Activated naive CD8-positive, alpha-beta T cell treated with anti-CD3 and anti-CD28 coated beads for 36 hours (primary cell): ENCODE data around the gene RAB6C. TPM values are rescaled to one million over a fixed set of nuclear protein-coding genes. Genes with fewer than 3 reads are reported as not detected.
"Not testable (repeated sequence)": the region's sequence is repeated elsewhere in the genome, so short reads cannot be mapped to it uniquely, and the experiment has no call there.

ENCODE experiments used
- DNase-seq: peaks from one replicate; pipeline ENCODE4 v3.0.0; 2021
- H3K27ac Mint-ChIP-seq: one replicate; pipeline ENCODE4 v1.8.0; 2022; ENCODE audit warnings: mild to moderate bottlenecking, moderate library complexity, mixed read lengths
- H3K27me3 Mint-ChIP-seq: one replicate; pipeline ENCODE4 v1.8.0; 2022; ENCODE audit warnings: mild to moderate bottlenecking, mixed read lengths
- H3K36me3 Mint-ChIP-seq: one replicate; pipeline ENCODE4 v1.8.0; 2021; ENCODE audit warnings: mild to moderate bottlenecking, mixed read lengths
- H3K4me1 Mint-ChIP-seq: one replicate; pipeline ENCODE4 v1.8.0; 2021; ENCODE audit warnings: mixed read lengths
- H3K4me3 Mint-ChIP-seq: one replicate; pipeline ENCODE4 v1.8.0; 2022; ENCODE audit warnings: mild to moderate bottlenecking, moderate library complexity, mixed read lengths
- H3K9me3 Mint-ChIP-seq: one replicate; pipeline ENCODE4 v1.8.0; 2022; ENCODE audit warnings: mixed read lengths
- total RNA-seq, 2 experiments: library from RNA; stranded (reverse); gene quantifications; one replicate each; pipeline ENCODE4 v1.2.3, GENCODE V29; 2021

Gene RAB6C
- total RNA-seq, 2 experiments from 2014 or later, result not detected

DNA sequence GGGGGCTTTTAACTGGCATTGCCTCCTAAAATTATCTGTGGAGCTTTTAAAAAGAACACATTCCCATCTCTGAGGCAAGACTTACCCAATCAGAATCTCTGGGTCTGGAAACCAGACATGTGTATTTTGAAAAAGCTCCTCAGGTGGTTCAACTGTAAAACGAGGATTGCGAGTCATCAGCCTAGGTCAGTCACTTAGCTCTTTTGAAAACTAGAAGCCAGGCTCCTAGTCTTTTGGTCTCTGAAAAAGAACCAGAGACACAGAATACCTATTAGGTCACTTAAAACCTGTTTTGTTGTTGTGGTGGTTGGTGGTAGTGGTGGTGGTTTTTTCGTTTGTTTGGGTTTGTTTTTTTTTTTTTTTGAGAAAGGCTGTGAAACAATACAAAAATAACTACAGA is 2.5 kb upstream of the RAB6C start:
- H3K27me3 Mint-ChIP-seq, result peaks cover 67% of the 10 kb centered on the region
- H3K4me1 Mint-ChIP-seq, H3K4me3 Mint-ChIP-seq, H3K27ac Mint-ChIP-seq, H3K9me3 Mint-ChIP-seq, DNase-seq, H3K36me3 Mint-ChIP-seq: not testable (repeated sequence)

DNA sequence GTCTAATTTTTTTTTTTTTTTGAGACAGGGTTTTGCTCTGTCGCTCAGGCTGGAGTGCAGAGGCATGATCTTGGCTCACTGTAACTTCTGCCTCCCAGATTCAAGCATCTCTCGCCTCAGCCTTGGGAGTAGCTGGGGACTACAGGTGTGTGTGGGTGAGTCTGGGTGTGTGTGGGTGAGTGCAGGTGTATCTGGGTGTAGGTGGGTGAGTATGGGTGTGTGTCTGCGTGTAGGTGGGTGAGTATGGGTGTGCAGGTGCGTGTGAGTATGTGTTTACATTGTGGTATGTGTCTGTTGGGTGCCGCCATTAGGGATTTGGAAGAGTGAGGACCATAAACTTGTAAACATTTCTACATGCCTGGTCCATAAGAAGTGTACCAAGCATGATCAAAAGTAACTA is 1.5 kb upstream of the RAB6C start:
- H3K27me3 Mint-ChIP-seq, result peaks cover 77% of the 10 kb centered on the region
- no peak overlapping the region for H3K4me3 Mint-ChIP-seq
- no peaks in the 10 kb centered on the region for H3K36me3 Mint-ChIP-seq
- H3K27ac Mint-ChIP-seq, result no peak overlapping the region
- peaks cover 2% of the 10 kb centered on the region for H3K9me3 Mint-ChIP-seq
- no peak for DNase-seq
- H3K4me1 Mint-ChIP-seq, result peaks cover 5% of the 10 kb centered on the region

DNA sequence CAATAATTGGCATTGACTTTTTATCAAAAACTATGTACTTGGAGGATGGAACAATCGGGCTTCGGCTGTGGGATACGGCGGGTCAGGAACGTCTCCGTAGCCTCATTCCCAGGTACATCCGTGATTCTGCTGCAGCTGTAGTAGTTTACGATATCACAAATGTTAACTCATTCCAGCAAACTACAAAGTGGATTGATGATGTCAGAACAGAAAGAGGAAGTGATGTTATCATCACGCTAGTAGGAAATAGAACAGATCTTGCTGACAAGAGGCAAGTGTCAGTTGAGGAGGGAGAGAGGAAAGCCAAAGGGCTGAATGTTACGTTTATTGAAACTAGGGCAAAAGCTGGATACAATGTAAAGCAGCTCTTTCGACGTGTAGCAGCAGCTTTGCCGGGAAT is 780 bp downstream of the RAB6C start:
- Mint-ChIP-seq H3K4me3 (peak overlapping the region; percentile 12), H3K27me3 (peaks cover 71% of the 10 kb centered on the region)
- DNase-seq, H3K36me3 Mint-ChIP-seq, H3K9me3 Mint-ChIP-seq, H3K27ac Mint-ChIP-seq, H3K4me1 Mint-ChIP-seq: not testable (repeated sequence)

DNA sequence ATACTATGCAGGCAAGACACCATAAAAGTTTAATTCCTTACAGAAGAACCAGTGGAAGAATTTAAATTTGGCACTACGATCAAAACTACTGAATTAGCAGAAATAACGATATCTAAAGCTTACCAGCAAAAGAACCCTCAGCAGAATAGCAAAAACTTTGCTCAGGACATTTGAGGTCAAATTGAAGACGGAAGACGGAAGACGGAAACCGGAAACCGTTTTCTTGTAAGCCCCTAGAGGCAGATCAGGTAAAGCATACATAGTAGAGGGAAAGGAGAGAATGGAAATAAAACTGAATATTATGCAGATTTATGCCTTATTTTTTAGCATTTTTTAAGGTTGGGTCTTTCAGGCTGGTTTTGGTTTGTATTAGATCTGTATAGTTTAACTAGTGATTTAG is 2.2 kb downstream of the RAB6C start:
- peaks cover 67% of the 10 kb centered on the region for H3K27me3 Mint-ChIP-seq
- DNase-seq, H3K4me1 Mint-ChIP-seq, H3K9me3 Mint-ChIP-seq, H3K36me3 Mint-ChIP-seq, H3K27ac Mint-ChIP-seq, H3K4me3 Mint-ChIP-seq: not testable (repeated sequence)

DNA sequence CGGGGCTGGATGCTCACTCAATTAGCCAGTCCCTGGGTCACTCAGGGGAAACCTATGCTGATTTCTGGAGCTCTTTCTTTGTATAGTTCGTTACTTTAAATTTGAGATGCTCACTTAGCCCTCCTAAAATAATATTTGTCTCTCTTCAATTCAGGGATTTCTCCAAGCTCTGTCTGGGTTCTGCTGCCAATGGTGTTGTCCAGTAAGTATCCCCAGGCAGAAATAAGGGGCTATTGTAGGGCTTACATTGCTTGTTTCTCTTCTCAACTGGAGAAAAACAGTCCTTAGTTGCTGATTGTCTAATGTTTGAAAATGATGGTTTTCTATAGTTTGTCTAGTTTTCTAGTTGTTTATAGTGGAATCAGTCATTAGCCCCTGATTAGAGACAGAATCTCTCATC is 5.0 kb downstream of the RAB6C start:
- peaks cover 60% of the 10 kb centered on the region for H3K27me3 Mint-ChIP-seq
- H3K4me1 Mint-ChIP-seq, result peaks cover 2% of the 10 kb centered on the region
- H3K27ac Mint-ChIP-seq, result no peak overlapping the region
- no peak for DNase-seq
- peaks cover 5% of the 10 kb centered on the region for H3K9me3 Mint-ChIP-seq
- H3K4me3 Mint-ChIP-seq, result no peak overlapping the region
- H3K36me3 Mint-ChIP-seq, result no peaks in the 10 kb centered on the region

DNA sequence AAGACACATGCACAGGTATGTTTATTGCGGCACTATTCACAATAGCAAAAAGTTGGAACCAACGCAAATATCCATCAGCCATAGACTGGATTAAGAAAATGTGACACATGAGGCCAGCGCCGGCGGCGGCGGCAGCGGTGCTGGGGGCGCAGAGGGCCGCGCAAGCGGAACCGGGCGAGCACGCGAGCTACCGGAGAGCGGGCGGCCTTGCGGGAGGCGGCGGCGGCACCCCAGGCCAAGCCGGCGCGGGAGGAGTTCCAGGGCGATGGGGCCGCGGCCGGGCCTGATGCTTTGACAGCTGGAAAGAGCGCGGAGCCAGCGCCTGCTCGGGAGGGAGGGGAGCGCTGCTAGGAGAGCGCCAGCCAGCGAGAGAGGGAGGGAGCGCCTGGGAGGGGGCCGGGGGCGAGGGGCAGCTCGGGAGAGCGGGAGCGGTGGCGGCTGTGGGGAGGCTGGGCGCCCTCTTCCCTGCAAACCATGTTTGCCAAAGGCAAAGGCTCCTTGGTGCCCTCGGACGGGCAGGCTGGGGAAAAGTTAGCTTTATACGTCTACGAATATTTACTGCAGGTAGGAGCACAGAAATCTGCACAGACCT is 13.0 kb downstream of the RAB6C start:
- H3K9me3 Mint-ChIP-seq, H3K4me3 Mint-ChIP-seq, H3K27ac Mint-ChIP-seq, H3K36me3 Mint-ChIP-seq, H3K4me1 Mint-ChIP-seq, DNase-seq: not testable (repeated sequence)
- peaks cover 70% of the 10 kb centered on the region for H3K27me3 Mint-ChIP-seq

DNA sequence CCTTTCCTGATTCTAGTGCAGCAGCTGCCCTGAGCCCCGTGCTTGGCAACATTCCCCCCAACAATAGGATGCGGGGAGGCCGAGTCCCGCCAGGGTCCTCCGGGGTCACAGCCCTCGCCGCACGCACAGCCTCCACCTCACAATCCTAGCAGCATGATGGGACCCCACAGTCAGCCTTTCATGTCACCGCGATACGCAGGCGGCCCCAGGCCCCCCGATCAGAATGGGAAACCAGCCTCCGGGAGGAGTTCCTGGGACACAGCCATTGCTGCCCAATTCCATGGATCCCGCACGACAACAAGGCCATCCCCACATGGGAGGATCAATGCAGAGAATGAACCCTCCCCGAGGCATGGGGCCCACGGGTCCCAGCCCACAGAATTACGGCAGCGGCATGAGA is 13.7 kb downstream of the RAB6C start:
- H3K9me3 Mint-ChIP-seq, H3K4me1 Mint-ChIP-seq, H3K36me3 Mint-ChIP-seq, H3K27ac Mint-ChIP-seq, H3K4me3 Mint-ChIP-seq, DNase-seq: not testable (repeated sequence)
- H3K27me3 Mint-ChIP-seq, result peaks cover 75% of the 10 kb centered on the region

DNA sequence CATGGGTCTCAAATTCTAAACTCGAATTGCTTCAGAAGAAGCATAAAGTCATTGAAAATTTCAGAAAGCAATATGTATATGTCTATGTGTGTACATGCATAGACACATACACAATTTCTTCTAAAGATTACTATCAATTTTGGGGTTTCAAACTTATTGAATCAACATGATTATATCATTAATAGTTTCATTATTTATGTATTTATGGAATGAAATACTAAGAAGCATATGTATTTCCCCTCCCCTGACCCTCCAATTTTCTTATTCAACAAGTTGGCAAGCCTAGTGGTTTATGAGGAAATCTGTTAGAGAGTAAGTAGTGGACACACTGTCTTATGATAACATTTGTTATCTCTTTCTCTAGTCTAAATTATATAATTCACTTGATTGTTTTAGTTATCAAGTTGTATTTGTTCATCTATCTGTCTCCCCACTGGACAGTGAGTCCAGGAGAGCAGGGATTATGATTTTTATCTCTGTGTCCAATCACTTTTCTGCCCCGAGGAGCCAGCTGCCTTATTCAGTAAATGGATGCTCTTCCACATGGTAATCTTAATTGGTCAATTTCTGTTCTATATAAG is 17.3 kb downstream of the RAB6C start:
- DNase-seq, H3K4me1 Mint-ChIP-seq, H3K9me3 Mint-ChIP-seq, H3K27ac Mint-ChIP-seq, H3K36me3 Mint-ChIP-seq, H3K4me3 Mint-ChIP-seq: not testable (repeated sequence)
- peaks cover 58% of the 10 kb centered on the region for H3K27me3 Mint-ChIP-seq

DNA sequence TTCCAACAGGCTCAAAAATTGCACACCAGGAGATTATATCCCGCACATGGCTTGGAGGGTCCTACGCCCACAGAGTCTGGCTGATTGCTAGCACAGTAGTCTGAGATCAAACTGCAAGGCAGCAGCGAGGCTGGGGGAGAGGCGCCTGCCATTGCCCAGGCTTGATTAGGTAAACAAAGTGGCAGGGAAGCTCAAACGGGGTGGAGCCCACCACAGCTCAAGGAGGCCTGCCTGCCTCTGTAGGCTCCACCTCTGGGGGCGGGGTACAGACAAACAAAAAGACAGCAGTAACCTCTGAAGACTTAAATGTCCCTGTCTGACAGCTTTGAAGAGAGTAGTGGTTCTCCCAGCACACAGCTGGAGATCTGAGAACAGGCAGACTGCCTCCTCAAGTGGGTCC is 19.3 kb downstream of the RAB6C start:
- not testable (repeated sequence) for DNase-seq, H3K4me1 Mint-ChIP-seq, H3K9me3 Mint-ChIP-seq, H3K27ac Mint-ChIP-seq, H3K36me3 Mint-ChIP-seq, H3K4me3 Mint-ChIP-seq
- peaks cover 48% of the 10 kb centered on the region for H3K27me3 Mint-ChIP-seq

DNA sequence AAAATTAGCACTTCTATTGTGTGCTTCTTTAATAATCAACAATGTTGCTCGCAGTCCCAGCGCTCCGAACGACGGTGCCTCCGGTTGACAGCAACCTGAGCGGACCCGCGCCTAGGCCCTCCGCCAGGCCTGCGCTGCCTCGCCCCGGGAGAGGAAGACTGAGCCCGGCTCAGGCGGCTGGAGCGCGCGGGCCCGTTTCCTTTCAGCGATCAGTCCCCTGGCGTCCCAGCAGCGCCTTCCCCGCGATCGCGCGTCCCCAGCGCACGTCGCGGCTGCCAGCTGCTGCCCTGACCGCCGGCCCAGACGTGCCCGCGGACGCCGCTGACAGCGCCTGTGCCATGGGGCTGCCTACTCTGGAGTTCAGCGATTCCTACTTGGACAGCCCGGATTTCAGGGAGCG is 26.4 kb downstream of the RAB6C start:
- not testable (repeated sequence) for H3K9me3 Mint-ChIP-seq, H3K36me3 Mint-ChIP-seq, H3K4me3 Mint-ChIP-seq, H3K4me1 Mint-ChIP-seq, H3K27ac Mint-ChIP-seq
- H3K27me3 Mint-ChIP-seq, result peaks cover 50% of the 10 kb centered on the region
- peak; percentile 14 for DNase-seq

DNA sequence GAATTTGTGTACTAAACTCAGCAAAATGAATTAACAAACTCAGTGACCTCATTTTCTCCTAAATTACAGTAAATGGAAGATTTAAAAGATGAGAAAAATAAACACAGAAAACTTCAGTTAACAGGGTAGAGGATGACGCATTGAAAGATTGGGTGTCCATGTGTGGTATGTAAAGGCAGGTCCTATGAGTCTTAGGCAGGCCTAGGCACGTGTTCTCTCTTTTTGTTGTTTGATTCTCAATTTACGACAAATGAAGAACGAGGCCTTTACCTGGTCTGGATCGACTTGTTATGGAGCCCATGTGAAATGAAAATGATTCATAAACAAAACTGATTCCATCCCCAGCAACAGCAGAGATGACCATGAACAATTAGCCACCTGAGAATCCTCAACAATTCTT is 37.2 kb downstream of the RAB6C start:
- not testable (repeated sequence) for H3K4me3 Mint-ChIP-seq, H3K36me3 Mint-ChIP-seq, H3K9me3 Mint-ChIP-seq, H3K4me1 Mint-ChIP-seq, DNase-seq, H3K27ac Mint-ChIP-seq
- peaks cover 18% of the 10 kb centered on the region for H3K27me3 Mint-ChIP-seq

DNA sequence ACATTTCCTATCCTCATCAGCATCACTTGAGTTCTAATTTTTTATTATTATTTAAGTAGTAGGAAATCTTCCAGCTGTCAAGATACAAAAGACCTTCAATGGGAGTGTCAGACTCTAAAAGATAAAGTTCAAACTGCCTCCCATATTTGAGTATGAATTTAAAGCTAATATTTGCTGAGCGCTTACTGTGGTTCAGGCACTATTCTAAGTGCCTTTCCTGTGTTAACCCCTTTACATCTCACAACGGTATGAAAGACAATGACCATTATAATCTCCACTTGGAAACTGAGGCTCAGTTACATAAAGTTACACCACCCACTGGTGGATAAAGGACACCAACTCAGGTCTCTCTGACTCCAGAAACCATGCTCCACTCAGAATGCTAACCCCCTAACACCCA is 39.9 kb downstream of the RAB6C start:
- Mint-ChIP-seq H3K27ac (no peak overlapping the region), H3K4me3 (no peak overlapping the region), H3K4me1 (no peaks in the 10 kb centered on the region), H3K9me3 (peaks cover 3% of the 10 kb centered on the region), H3K27me3 (peaks cover 19% of the 10 kb centered on the region), H3K36me3 (no peaks in the 10 kb centered on the region)
- DNase-seq, result no peak

DNA sequence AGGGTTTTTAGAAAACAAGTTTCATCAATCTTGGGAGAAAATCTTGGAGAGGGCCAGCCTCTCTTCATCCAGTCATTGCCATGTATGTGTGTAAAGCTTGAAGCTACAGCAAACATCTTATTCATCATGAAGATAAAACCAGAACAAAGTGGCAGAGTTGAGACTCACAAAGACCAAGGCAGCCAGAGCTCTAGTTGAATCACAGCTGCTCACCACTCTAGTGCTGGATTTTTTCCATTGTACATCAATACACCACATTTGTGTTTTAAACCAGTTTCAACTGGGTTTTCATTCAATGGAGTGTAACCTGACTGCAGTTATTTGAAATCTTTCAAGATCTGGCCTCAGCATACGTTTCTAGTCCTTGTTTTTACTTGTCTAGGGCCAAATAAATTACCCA is 40.6 kb downstream of the RAB6C start:
- not testable (repeated sequence) for H3K27ac Mint-ChIP-seq, DNase-seq, H3K9me3 Mint-ChIP-seq, H3K36me3 Mint-ChIP-seq, H3K4me1 Mint-ChIP-seq, H3K4me3 Mint-ChIP-seq
- H3K27me3 Mint-ChIP-seq, result peaks cover 19% of the 10 kb centered on the region

DNA sequence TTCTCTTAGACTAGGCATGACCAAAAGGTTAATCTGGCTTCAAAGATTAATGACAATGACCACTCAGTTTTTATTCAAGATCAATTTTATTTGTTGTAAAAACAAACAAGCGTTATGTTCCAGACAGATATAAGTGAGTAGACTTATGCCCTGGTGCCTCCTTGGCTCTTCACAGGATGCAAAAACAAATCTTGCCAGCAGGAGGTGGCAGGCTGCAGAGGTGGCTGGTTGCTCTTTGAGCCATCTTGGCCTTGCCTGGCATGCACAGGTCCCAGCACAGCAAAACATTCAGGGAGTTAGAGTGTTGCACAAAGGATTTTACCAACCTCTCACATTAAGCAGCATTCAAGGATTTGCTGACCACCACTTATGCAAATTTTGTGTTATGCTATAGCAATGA is 46.5 kb downstream of the RAB6C start:
- not testable (repeated sequence) for H3K4me3 Mint-ChIP-seq

More for the DNA sequence above, 46.5 kb downstream of the RAB6C start:
- H3K27ac Mint-ChIP-seq, H3K9me3 Mint-ChIP-seq, H3K36me3 Mint-ChIP-seq, DNase-seq, H3K4me1 Mint-ChIP-seq: not testable (repeated sequence)
- H3K27me3 Mint-ChIP-seq, result peaks cover 11% of the 10 kb centered on the region
